Kidney epithelial cell (primary cell): Measurements from ENCODE around the gene CXCL17. TPM values are rescaled to one million over a fixed set of nuclear protein-coding genes. Genes with fewer than 3 reads are reported as not detected.

Experiments used
- DNase-seq: peaks from one replicate; pipeline ENCODE4 v3.0.0-alpha.2; 2010; ENCODE audit warnings: low read depth
- H3K27me3 ChIP-seq: 2 replicates; pipeline ENCODE4 v1.6.0; 2011; ENCODE audit warnings: low read length; ENCODE audit not compliant: control insufficient read depth, insufficient read depth
- H3K36me3 ChIP-seq: 2 replicates; pipeline ENCODE4 v1.5.1; 2011; ENCODE audit warnings: low read length; ENCODE audit not compliant: control insufficient read depth, insufficient read depth
- H3K4me3 ChIP-seq: 2 replicates; pipeline ENCODE4 v1.5.1; 2011; ENCODE audit warnings: low read depth, mild to moderate bottlenecking, control low read depth, low read length
- CTCF ChIP-seq: IDR thresholded peaks from 2 replicates; pipeline ENCODE4 v1.5.1; 2011; ENCODE audit warnings: mild to moderate bottlenecking, moderate library complexity, low read length, control low read depth, inconsistent platforms; ENCODE audit not compliant: insufficient read depth, poor library complexity, severe bottlenecking
- total RNA-seq: library from RNA; depleted of rRNA; stranded (reverse); fragments of >200 nt; gene quantifications from 2 replicates; pipeline ENCODE4 v1.2.3, GENCODE V29; 2015

Gene CXCL17
- total RNA-seq, 1 donor from 2014 or later: not detected

GRCh38 chr19:42403586-42403985 is 39.2 kb downstream of the CXCL17 start:
- DNase-seq: no peak
- no peaks in the 10 kb centered on the region for H3K27me3 ChIP-seq
- TF ChIP-seq CTCF: no peak
- H3K4me3 ChIP-seq: no peak overlapping the region
- no peaks in the 10 kb centered on the region for H3K36me3 ChIP-seq

GRCh38 chr19:42402376-42403116 is 40.2 kb downstream of the CXCL17 start:
- DNase-seq: no peak
- Histone ChIP-seq H3K27me3 (no peaks in the 10 kb centered on the region), H3K4me3 (peak overlapping the region; percentile 51), H3K36me3 (no peaks in the 10 kb centered on the region)
- no peak for TF ChIP-seq CTCF

- Histone ChIP-seq H3K36me3 (no peaks in the 10 kb centered on the region), H3K4me3 (peak overlapping the region; percentile 51), H3K27me3 (no peaks in the 10 kb centered on the region)
- peak; percentile 38 for DNase-seq
- TF ChIP-seq CTCF: peak; percentile 80
Observed at GRCh38 chr19:42401365-42402303, 41.1 kb downstream of the CXCL17 start.

- Histone ChIP-seq H3K4me3 (no peak overlapping the region), H3K27me3 (no peaks in the 10 kb centered on the region), H3K36me3 (no peaks in the 10 kb centered on the region)
- TF ChIP-seq CTCF: no peak
- no peak for DNase-seq
Observed at GRCh38 chr19:42400404-42400803, 42.3 kb downstream of the CXCL17 start.

- H3K36me3 ChIP-seq: no peaks in the 10 kb centered on the region
- no peak for TF ChIP-seq CTCF
- H3K4me3 ChIP-seq: peak overlapping the region; percentile 54
- no peaks in the 10 kb centered on the region for H3K27me3 ChIP-seq
- DNase-seq: no peak
Observed at GRCh38 chr19:42397263-42398166, 45.2 kb downstream of the CXCL17 start.
